HG03103 (cell line): Measurements from ENCODE around the gene SMPD1.
A peak's percentile ranks its signal among the peaks of the same experiment; 100 is the strongest.
"Not testable (repeated sequence)": the region's sequence is repeated elsewhere in the genome, so short reads cannot be mapped to it uniquely, and the experiment has no call there.

Source experiments
- ATAC-seq: cut with Tn5 transposase; IDR thresholded peaks from one replicate; pipeline ENCODE4 v1.9.1; 2021; ENCODE audit warnings: low read depth; ENCODE audit not compliant: unreplicated experiment

The SMPD1 gene

DNA sequence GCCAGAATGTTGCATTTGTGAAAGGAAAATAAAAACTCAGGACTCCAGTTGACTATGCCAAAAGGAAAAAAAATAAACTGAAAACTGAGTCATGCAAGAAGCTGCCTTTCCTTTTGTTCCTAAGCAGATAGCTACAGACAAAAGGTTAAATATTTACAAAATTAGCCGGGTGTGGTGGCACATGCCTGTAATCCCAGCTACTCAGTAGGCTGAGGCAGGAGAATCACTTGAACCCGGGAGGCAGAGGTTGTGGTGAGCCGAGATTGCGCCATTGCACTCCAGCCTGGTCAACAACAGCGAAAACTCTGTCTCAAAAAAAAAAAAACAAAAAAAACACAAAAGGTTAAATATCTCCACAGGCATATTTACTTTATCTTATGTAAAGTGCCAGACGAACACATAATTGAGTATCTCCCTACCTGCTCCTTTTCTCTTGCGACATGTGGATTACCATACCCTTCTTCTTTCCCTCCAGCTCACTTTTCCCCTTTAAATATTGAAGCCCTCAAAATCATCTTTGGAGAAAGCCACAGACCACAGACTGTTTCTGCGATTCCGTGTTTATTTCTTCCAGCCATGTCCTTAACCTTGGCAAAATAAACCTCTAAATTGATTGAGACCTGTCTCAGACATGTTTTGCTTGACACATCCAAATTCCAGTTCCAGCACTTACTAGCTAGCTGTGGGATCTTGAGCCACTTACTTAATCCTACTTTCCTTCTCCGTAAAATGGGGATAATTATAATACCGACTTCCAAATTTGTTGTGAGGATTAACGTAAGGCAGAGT is 2.3 kb upstream of the SMPD1 start:
- ATAC-seq, result no peak

GRCh38 chr11:6388748-6389147 is 1.5 kb upstream of the SMPD1 start:
- ATAC-seq, result no peak

DNA sequence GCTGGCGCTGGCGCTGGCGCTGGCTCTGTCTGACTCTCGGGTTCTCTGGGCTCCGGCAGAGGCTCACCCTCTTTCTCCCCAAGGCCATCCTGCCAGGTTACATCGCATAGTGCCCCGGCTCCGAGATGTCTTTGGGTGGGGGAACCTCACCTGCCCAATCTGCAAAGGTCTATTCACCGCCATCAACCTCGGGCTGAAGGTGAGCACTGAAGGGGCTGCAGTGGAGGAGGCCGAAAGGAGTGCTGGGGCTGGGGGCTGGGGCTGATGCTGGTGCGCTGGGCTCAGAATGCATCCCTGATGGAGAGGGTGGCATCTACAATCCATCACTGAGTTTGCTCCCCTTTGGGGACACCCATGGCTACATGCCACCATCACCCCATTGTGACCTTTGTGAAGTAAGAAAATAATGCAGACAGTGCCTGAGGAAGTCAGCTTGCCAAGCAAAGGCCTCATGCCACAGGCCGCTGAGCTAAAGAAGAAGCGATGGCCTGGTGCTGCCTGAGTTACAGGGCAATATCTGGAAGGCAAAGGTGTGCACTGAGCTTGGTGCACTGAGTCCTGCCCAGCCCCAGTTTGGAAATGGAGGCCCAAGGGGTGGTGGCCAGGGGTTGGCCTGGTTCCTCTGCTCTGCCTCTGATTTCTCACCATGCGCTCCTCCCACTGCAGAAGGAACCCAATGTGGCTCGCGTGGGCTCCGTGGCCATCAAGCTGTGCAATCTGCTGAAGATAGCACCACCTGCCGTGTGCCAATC is 620 bp downstream of the SMPD1 start:
- no peak for ATAC-seq

GRCh38 chr11:6391537-6392134 is 1.4 kb downstream of the SMPD1 start:
- no peak for ATAC-seq

DNA sequence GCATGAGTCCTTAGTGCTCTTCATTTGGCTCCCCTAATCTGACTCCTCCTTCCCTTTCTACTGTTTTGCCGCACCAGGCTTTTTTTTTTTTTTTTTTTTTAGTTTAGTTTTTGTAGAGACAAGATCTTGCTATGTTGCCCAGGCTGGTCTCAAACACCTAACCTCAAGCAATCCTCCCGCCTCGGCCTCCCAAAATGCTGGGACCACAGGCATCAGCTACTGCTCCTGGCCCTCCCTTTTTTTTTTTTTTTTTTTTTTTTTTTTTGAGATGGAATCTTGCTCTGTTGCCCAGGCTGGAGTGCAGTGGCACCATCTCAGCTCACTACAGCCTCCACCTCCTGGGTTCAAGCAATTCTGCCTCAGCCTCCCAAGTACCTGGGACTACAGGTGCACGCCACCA is 2.0 kb downstream of the SMPD1 start:
- not testable (repeated sequence) for ATAC-seq

DNA sequence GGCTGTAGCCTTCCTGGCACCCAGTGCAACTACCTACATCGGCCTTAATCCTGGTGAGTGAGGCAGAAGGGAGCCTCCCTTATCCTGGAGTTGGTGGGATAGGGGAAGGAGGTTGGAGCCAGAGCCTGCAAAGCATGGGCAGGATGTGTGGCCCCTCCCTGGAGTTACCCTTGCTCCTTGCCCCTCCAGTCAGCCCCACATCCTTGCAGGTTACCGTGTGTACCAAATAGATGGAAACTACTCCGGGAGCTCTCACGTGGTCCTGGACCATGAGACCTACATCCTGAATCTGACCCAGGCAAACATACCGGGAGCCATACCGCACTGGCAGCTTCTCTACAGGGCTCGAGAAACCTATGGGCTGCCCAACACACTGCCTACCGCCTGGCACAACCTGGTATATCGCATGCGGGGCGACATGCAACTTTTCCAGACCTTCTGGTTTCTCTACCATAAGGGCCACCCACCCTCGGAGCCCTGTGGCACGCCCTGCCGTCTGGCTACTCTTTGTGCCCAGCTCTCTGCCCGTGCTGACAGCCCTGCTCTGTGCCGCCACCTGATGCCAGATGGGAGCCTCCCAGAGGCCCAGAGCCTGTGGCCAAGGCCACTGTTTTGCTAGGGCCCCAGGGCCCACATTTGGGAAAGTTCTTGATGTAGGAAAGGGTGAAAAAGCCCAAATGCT is 3.9 kb downstream of the SMPD1 start:
- no peak for ATAC-seq

DNA sequence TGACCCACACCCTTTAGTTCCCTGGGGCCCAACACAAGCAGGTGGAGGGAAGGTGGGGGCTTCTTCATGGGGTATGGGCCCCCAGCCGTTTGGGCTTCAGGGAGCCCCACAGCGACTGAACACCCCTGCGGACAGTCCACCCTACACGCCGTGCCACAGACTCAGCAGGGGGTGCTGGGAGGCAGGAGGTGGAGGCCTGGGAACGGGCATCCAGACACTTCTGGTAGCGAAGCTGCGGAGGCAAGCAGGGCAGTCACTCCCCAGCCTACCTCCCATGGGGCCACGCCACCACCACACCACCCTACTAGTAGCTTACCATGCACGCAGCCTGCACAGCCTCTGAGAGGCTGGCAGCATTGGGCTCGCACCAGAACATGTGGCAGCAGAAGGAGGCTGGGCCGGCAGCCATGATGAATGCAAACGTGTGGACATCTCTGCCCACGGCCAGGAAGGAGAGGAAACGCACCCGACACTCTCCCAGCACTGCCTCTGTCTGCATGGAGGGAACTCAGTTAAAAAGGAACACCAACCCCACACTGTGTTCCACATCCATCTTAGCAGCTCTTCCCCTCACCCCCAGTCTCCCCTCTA is 5.3 kb downstream of the SMPD1 start:
- ATAC-seq, result no peak

GRCh38 chr11:6397156-6397555 is 6.9 kb downstream of the SMPD1 start:
- ATAC-seq, result no peak

DNA sequence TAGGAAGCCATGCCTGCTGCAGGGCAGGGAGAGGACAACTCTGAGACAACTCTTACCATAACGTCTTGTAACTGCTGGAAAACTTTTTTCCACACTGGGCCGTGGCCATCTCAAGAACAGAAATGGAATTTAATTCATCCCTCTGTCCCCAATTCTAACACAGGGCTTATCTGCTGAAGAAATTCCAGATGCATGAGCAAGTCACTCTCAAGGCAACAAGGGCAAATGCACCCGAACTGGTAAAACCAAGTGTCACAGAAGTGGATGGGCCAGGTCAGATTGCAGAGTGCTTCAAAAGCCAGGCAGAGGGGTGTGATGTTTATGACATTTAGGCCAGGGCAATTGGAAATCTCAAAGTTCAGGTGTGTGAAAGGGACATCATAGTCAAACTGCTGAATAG is 7.4 kb downstream of the SMPD1 start:
- ATAC-seq, result no peak

- ATAC-seq, result no peak
These were observed 10.4 kb downstream of the SMPD1 start for GRCh38 chr11:6400431-6401345.

- no peak for ATAC-seq
These were observed 11.2 kb downstream of the SMPD1 start for GRCh38 chr11:6401464-6401863.

DNA sequence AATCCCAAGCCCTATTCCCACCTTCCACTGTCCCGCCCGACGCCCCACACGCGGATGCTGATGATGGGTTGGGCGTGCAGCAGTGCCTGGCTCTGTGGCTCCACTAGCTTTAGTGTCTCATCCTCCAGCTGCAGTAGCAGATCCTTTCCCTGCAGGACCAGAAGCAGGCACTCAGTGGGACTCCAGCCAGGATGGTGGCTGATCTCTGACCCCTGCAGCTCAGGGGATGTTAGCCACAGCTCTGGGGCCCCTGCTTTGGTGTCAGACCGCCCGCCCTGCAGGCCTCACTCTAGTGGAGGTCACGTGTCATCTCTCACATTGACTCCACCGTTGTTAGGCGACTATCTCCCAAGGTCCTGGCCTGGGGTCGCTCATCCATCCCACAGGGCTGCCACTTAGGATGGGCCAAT is 11.8 kb downstream of the SMPD1 start:
- peak; percentile 28 for ATAC-seq

DNA sequence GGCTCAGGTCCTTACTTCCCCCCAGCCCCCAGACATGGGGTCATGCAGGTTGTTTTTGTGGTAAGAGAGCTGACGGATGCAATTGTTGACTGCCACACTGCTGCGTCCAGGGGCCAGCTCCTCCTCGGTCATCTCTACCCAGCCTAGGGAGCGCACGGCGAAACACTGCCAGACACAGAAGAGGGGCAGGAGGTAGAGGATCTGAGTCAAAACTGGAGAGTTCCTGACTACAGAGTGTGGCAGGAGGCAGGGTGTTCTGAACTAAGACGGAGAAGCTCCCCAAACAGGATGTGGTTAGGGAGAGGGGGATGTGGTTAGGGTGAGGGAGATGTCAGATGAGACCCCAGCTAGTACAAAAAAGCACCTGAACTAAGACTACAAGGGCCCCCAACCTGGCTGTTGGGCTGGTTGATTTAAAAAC is 12.3 kb downstream of the SMPD1 start:
- peak; percentile 92 for ATAC-seq

DNA sequence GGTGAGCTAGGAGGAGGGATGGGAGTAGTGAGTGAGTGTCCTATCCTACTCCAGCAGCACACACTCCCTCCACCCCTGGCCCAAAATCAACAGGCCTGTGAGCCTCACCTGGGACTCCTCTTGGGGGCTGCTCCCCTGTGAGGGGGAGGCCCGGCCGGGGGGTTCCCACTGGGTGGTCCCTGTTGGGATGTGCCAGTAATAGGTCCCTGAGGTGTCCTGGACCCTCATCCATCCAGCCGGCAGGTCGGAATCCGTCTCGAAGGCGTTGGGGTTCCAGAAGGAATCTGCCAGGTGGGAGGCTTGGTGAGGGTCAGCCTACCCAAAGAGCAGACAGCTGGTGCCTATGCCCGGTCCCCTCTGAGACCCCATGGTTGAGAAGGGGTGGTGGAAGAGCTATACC is 13.3 kb downstream of the SMPD1 start:
- ATAC-seq, result no peak

DNA sequence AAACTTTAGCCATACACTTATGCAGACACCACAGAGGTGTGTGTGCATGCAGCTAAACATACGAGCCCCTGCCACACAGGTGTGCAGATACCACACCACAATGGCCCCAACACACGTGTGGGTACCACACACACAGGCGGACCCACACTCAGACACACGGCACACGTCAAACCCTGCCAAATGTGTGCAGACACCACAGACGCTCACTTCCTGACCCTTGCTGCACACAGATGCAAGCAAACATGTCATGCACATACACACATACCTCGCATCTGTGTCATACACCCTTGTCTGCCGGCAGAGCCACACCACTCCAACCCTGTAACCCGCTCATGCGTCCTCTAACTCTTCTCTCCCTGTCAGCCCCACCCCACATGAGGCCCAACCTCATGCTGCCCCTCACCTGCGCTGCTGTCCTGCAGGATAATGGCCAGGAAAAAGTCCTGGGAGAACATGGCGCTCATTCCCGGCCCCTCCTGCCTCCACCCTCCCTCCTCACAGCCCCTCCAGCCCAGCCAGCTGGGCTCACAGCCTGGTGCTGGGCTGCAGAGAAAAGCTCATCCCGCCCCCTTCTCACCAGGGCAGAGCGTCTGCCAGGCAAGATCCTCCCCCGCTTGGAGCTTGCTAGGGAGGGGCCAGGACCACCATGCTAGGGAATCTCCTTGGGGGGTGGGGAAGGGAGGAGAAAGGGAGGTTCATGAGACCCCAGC is 14.2 kb downstream of the SMPD1 start:
- no peak for ATAC-seq

GRCh38 chr11:6405052-6405667 is 14.9 kb downstream of the SMPD1 start:
- no peak for ATAC-seq

DNA sequence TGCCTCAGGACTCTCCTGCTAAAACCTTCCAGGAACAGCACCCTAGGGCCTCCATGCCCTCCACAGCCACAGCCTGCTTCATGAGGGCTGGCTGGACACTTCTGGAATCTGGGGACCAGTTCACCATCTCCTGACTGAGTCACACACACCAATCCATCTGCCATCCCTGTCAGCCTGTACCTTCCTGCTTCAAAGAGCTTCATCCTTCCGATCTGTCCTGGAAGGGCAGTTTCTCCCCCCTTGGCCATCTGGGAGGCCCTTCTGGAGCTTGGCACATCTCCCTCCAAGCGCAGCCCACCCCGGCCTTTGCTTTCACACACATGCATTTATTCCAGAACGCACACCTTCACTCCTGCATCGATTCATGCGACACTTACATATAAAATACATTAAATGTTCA is 15.6 kb downstream of the SMPD1 start:
- no peak for ATAC-seq

DNA sequence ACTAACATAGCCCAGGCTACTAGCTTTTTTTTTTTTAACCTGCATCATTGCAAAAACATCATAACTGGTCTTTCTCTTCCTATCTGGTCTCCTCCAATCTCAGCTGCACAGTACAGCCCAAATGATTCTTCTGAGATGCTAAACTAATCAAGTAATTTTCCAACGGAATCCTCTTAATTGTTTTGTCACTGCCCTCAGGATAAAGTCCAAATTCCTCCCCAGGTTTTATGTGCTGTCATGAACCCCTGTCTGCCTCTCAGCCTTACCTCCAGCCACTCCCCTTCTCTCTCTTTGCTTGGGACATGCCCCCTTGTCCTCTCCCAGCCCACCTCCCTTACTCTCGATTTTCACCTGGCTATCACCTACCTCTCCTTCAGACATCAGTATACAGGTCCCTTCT is 16.1 kb downstream of the SMPD1 start:
- no peak for ATAC-seq
